Measurements from ENCODE around the gene SYNRG. TPM values are rescaled to one million over a fixed set of nuclear protein-coding genes. Genes with fewer than 3 reads are reported as not detected.
"Not testable (repeated sequence)": the region's sequence is repeated elsewhere in the genome, so short reads cannot be mapped to it uniquely, and the experiment has no call there.

The SYNRG gene
- total RNA-seq, 2 donors from 2014 or later, result 33.0 to 34.8 TPM

GRCh38 chr17:37640015-37640414 lies 30.8 kb upstream of the SYNRG start:
- H3K4me1 ChIP-seq (replicated peaks), result no peaks in the 10 kb centered on the region
- intact Hi-C loops (cut with DNase I), result no loop called here
- H3K27ac ChIP-seq, result no peak overlapping the region
- H3K36me3 ChIP-seq, result no peaks in the 10 kb centered on the region
- TF ChIP-seq POLR2A (IDR thresholded peaks at IDR 0.05) (no peak), CTCF (IDR thresholded peaks at IDR 0.05) (no peak), POLR2AphosphoS5 (IDR thresholded peaks at IDR 0.05) (no peak)
- no peak for DNase-seq (ENCODE audit: low spot score)
- H3K27me3 ChIP-seq (replicated peaks; ENCODE audit: insufficient read depth), result no peaks in the 10 kb centered on the region
- no peaks in the 10 kb centered on the region for H3K9me3 ChIP-seq
- H3K4me3 ChIP-seq, result no peak overlapping the region

- Histone ChIP-seq H3K27ac (no peak overlapping the region), H3K4me1 (replicated peaks) (no peaks in the 10 kb centered on the region), H3K27me3 (replicated peaks; ENCODE audit: insufficient read depth) (no peaks in the 10 kb centered on the region), H3K9me3 (no peaks in the 10 kb centered on the region), H3K4me3 (no peak overlapping the region), H3K36me3 (no peaks in the 10 kb centered on the region)
- intact Hi-C loops (cut with DNase I), result no loop called here
- no peak for DNase-seq (ENCODE audit: low spot score)
- TF ChIP-seq CTCF (IDR thresholded peaks at IDR 0.05) (no peak), POLR2AphosphoS5 (IDR thresholded peaks at IDR 0.05) (no peak), POLR2A (IDR thresholded peaks at IDR 0.05) (no peak)
Observed at GRCh38 chr17:37637956-37638355, 28.7 kb upstream of the SYNRG start.

GRCh38 chr17:37616430-37616829 lies 7.2 kb upstream of the SYNRG start:
- H3K27me3 ChIP-seq (replicated peaks; ENCODE audit: insufficient read depth); H3K36me3 ChIP-seq; DNase-seq (ENCODE audit: low spot score); H3K4me3 ChIP-seq; H3K4me1 ChIP-seq (replicated peaks); H3K9me3 ChIP-seq; H3K27ac ChIP-seq; intact Hi-C loops (cut with DNase I): not testable (repeated sequence)
- WGBS, result 91% methylated on average over 6 of the region's 6 CpGs

- Histone ChIP-seq H3K4me3 (no peak overlapping the region), H3K36me3 (peaks cover 0 to 4% of the 10 kb centered on the region in 2 donors), H3K27me3 (replicated peaks; ENCODE audit: insufficient read depth) (no peaks in the 10 kb centered on the region), H3K4me1 (replicated peaks) (no peaks in the 10 kb centered on the region), H3K27ac (no peak overlapping the region), H3K9me3 (no peaks in the 10 kb centered on the region)
- 85% methylated on average over 2 of the region's 2 CpGs for WGBS
- TF ChIP-seq CTCF (IDR thresholded peaks at IDR 0.05) (no peak), POLR2AphosphoS5 (IDR thresholded peaks at IDR 0.05) (no peak), POLR2A (IDR thresholded peaks at IDR 0.05) (no peak)
- DNase-seq (ENCODE audit: low spot score), result no peak
- intact Hi-C loops (cut with DNase I), result no loop called here
Observed at GRCh38 chr17:37614823-37615222, 5.6 kb upstream of the SYNRG start.

- WGBS, result 86% methylated on average over 5 of the region's 5 CpGs
- Histone ChIP-seq H3K36me3 (peaks cover 0 to 4% of the 10 kb centered on the region in 2 donors), H3K4me1 (replicated peaks) (no peaks in the 10 kb centered on the region), H3K27ac (no peak overlapping the region), H3K4me3 (no peak overlapping the region), H3K9me3 (no peaks in the 10 kb centered on the region), H3K27me3 (replicated peaks; ENCODE audit: insufficient read depth) (no peaks in the 10 kb centered on the region)
- no peak for TF ChIP-seq POLR2AphosphoS5 (IDR thresholded peaks at IDR 0.05)
- TF ChIP-seq POLR2A (IDR thresholded peaks at IDR 0.05), result no peak
- no peak for TF ChIP-seq CTCF (IDR thresholded peaks at IDR 0.05)
- DNase-seq (ENCODE audit: low spot score), result no peak
- intact Hi-C loops (cut with DNase I), result no loop called here
Observed at GRCh38 chr17:37614391-37614790, 5.2 kb upstream of the SYNRG start.
